Measurements from ENCODE around the gene ATG5. TPM values are rescaled to one million over a fixed set of nuclear protein-coding genes. Genes with fewer than 3 reads are reported as not detected.

The ATG5 gene
- total and polyA plus RNA-seq, 9 of the 15 experiments (the other 6 are each of a cell fraction or from before 2014, with no cell fraction given): 29.0 to 80.0 (median 53.2) TPM

GRCh38 chr6:106216527-106216926 is 109.0 kb downstream of the ATG5 start:
- in situ Hi-C loops (cut with MboI): no loop called here

GRCh38 chr6:106215608-106216007 is 110.0 kb downstream of the ATG5 start:
- 100% methylated on average over 3 of the region's 3 CpGs for WGBS (ENCODE audit: insufficient coverage, low coverage, missing lambda C conversion rate)
- DNase-seq (ENCODE audit: extremely low read depth in 1 of 4, low spot score in 3 of 4) (no peak), FAIRE-seq (no peak), ATAC-seq (no peak)
- TF ChIP-seq ATF3 (IDR thresholded peaks at IDR 0.05): peak; percentile 29; the same call in 1 of the 2 replicates
- no peak for TF ChIP-seq ATF3 (CRISPR knock-in tag; conservative IDR thresholded peaks at IDR 0.05)
- TF ChIP-seq NCOA6 (IDR thresholded peaks at IDR 0.05): no peak
- H3K9me3 ChIP-seq (replicated peaks; ENCODE audit: control insufficient read depth, insufficient read depth, low read depth, low read length): no peaks in the 10 kb centered on the region
- H4K20me1 ChIP-seq (replicated peaks; ENCODE audit: control insufficient read depth, insufficient read depth, low read length): no peaks in the 10 kb centered on the region
- ChIA-PET CTCF (ENCODE audit: low intra/inter-chr PET ratio) (no interaction called here), POLR2A (no interaction called here)
- intact Hi-C loops (cut with micrococcal nuclease): no loop called here
- no peaks in the 10 kb centered on the region for H3K4me1 ChIP-seq (replicated peaks in 1 of 2; ENCODE audit: control insufficient read depth in 2 of 2, insufficient read depth in 2 of 2, low read length in 2 of 2)
- H3K4me2 ChIP-seq (ENCODE audit: insufficient read depth, low read length): no peak overlapping the region
- peaks cover 3% of the 10 kb centered on the region; the same call in 2 of the 3 replicates for H3K79me2 ChIP-seq (ENCODE audit: control insufficient read depth, insufficient read depth, low read length)
- no peak overlapping the region for H3K9ac ChIP-seq (ENCODE audit: insufficient read depth in 1 of 2, low read depth in 2 of 2, low read length in 2 of 2)
- no peaks in the 10 kb centered on the region for H3K36me3 ChIP-seq (ENCODE audit: control insufficient read depth, insufficient read depth, low read length)
- in situ Hi-C loops (cut with MboI): no loop called here
- no peaks in the 10 kb centered on the region for H3K9me1 ChIP-seq (ENCODE audit: control insufficient read depth, insufficient read depth, low read length)
- H3K4me3 ChIP-seq: no peak overlapping the region
- BruUV-seq (replicated peaks): no TSS peak
- no peak overlapping the region for H3K27ac ChIP-seq (ENCODE audit: extremely low read depth, low read depth, low read length)
- H3K27me3 ChIP-seq (ENCODE audit: control insufficient read depth in 2 of 2, insufficient read depth in 2 of 2, low read length in 2 of 2): no peaks in the 10 kb centered on the region
- no peak overlapping the region for H2AFZ ChIP-seq (ENCODE audit: low read depth, low read length)

More at GRCh38 chr6:106216527-106216926, 109.0 kb downstream of the ATG5 start:
- intact Hi-C loops (cut with micrococcal nuclease): no loop called here
- Histone ChIP-seq H3K79me2 (ENCODE audit: control insufficient read depth, insufficient read depth, low read length) (peaks cover 3% of the 10 kb centered on the region; the same call in 2 of the 3 replicates), H2AFZ (ENCODE audit: low read depth, low read length) (no peak overlapping the region), H4K20me1 (replicated peaks; ENCODE audit: control insufficient read depth, insufficient read depth, low read length) (no peaks in the 10 kb centered on the region), H3K9me1 (ENCODE audit: control insufficient read depth, insufficient read depth, low read length) (no peaks in the 10 kb centered on the region), H3K4me3 (no peak overlapping the region), H3K9ac (ENCODE audit: insufficient read depth in 1 of 2, low read depth in 2 of 2, low read length in 2 of 2) (no peak overlapping the region), H3K4me1 (replicated peaks in 1 of 2; ENCODE audit: control insufficient read depth in 2 of 2, insufficient read depth in 2 of 2, low read length in 2 of 2) (no peaks in the 10 kb centered on the region), H3K36me3 (ENCODE audit: control insufficient read depth, insufficient read depth, low read length) (no peaks in the 10 kb centered on the region), H3K9me3 (replicated peaks; ENCODE audit: control insufficient read depth, insufficient read depth, low read depth, low read length) (no peaks in the 10 kb centered on the region), H3K27me3 (ENCODE audit: control insufficient read depth in 2 of 2, insufficient read depth in 2 of 2, low read length in 2 of 2) (no peaks in the 10 kb centered on the region), H3K27ac (ENCODE audit: extremely low read depth, low read depth, low read length) (no peak overlapping the region), H3K4me2 (ENCODE audit: insufficient read depth, low read length) (no peak overlapping the region)
- FAIRE-seq: no peak
- ATAC-seq: no peak
- 64% methylated on average over 1 of the region's 1 CpG for WGBS (ENCODE audit: insufficient coverage, low coverage, missing lambda C conversion rate)
- TF ChIP-seq, protein P1, sequence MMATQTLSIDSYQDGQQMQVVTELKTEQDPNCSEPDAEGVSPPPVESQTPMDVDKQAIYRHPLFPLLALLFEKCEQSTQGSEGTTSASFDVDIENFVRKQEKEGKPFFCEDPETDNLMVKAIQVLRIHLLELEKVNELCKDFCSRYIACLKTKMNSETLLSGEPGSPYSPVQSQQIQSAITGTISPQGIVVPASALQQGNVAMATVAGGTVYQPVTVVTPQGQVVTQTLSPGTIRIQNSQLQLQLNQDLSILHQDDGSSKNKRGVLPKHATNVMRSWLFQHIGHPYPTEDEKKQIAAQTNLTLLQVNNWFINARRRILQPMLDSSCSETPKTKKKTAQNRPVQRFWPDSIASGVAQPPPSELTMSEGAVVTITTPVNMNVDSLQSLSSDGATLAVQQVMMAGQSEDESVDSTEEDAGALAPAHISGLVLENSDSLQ (IDR thresholded peaks at IDR 0.05): no peak
- TF ChIP-seq MYC (IDR thresholded peaks at IDR 0.05; ENCODE audit: low read depth, low read length) (no peak), MYC (CRISPR knock-in tag; IDR thresholded peaks at IDR 0.05; ENCODE audit: borderline replicate concordance, low read depth) (no peak), CC2D1A (IDR thresholded peaks at IDR 0.05) (no peak), CEBPG (CRISPR knock-in tag; IDR thresholded peaks at IDR 0.05) (no peak), CEBPG (tag; conservative IDR thresholded peaks at IDR 0.05 in 1 of 2, IDR thresholded peaks at IDR 0.05 in 1 of 2) (peak; percentile 16 to 79; a peak in 2 of 4 replicates), POLR2AphosphoS5 (IDR thresholded peaks at IDR 0.05; ENCODE audit: control insufficient read depth, insufficient read depth, low read depth, low read length) (no peak), CEBPB (tag; IDR thresholded peaks at IDR 0.05) (peak; percentile 60)
- BruUV-seq (replicated peaks): no TSS peak
- no peak for DNase-seq (ENCODE audit: extremely low read depth in 1 of 4, low spot score in 3 of 4)
- ChIA-PET POLR2A (interaction anchor here (0.5 to 0.6 kb wide), 2 partner anchors 87 to 226 kb away, joined by 3 read pairs; no protein-coding TSS in a partner anchor), CTCF (ENCODE audit: low intra/inter-chr PET ratio) (no interaction called here)

Data from K562 (cell line).